ENCODE results near the gene MINK1. TPM values are rescaled to one million over a fixed set of nuclear protein-coding genes. Genes with fewer than 3 reads are reported as not detected.

MINK1 gene
- total RNA-seq, 1 donor from 2014 or later, result 63.2 TPM

GRCh38 chr17:4879601-4880000, 46.5 kb downstream of the MINK1 start:
- Mint-ChIP-seq H3K27me3 (ENCODE audit: low read depth, unreplicated experiment) (no peaks in the 10 kb centered on the region), H3K36me3 (ENCODE audit: low read depth, unreplicated experiment) (peaks cover 18% of the 10 kb centered on the region), H3K27ac (ENCODE audit: unreplicated experiment) (no peak overlapping the region), H3K4me3 (ENCODE audit: unreplicated experiment) (no peak overlapping the region), H3K9me3 (ENCODE audit: unreplicated experiment) (no peaks in the 10 kb centered on the region), H3K4me1 (ENCODE audit: low read depth, unreplicated experiment) (no peaks in the 10 kb centered on the region)
- Histone ChIP-seq H3K79me2 (ENCODE audit: insufficient read depth, low read length) (peaks cover under 1% of the 10 kb centered on the region), H3K4me3 (ENCODE audit: insufficient read depth, low read depth, low read length) (no peak overlapping the region), H4K20me1 (ENCODE audit: insufficient read depth, low read length) (peaks cover 57% of the 10 kb centered on the region), H3K4me1 (ENCODE audit: insufficient read depth, low read length) (no peaks in the 10 kb centered on the region), H3K9me3 (ENCODE audit: insufficient read depth, low read depth, low read length) (no peaks in the 10 kb centered on the region), H3K4me2 (ENCODE audit: low read length) (no peak overlapping the region), H2AFZ (ENCODE audit: low read depth, low read length) (no peak overlapping the region), H3K27ac (ENCODE audit: low read depth, low read length) (no peak overlapping the region), H3K27me3 (ENCODE audit: insufficient read depth, low read length) (no peaks in the 10 kb centered on the region), H3K36me3 (ENCODE audit: insufficient read depth, low read length) (no peaks in the 10 kb centered on the region), H3K9ac (ENCODE audit: low read length) (no peak overlapping the region)
- DNase-seq (ENCODE audit: low read depth), result no peak
- FAIRE-seq, result no peak
- TF ChIP-seq, protein P1, sequence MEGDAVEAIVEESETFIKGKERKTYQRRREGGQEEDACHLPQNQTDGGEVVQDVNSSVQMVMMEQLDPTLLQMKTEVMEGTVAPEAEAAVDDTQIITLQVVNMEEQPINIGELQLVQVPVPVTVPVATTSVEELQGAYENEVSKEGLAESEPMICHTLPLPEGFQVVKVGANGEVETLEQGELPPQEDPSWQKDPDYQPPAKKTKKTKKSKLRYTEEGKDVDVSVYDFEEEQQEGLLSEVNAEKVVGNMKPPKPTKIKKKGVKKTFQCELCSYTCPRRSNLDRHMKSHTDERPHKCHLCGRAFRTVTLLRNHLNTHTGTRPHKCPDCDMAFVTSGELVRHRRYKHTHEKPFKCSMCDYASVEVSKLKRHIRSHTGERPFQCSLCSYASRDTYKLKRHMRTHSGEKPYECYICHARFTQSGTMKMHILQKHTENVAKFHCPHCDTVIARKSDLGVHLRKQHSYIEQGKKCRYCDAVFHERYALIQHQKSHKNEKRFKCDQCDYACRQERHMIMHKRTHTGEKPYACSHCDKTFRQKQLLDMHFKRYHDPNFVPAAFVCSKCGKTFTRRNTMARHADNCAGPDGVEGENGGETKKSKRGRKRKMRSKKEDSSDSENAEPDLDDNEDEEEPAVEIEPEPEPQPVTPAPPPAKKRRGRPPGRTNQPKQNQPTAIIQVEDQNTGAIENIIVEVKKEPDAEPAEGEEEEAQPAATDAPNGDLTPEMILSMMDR (IDR thresholded peaks at IDR 0.05; ENCODE audit: insufficient read depth, low read depth, low read length), result no peak
- TF ChIP-seq EZH2 (IDR thresholded peaks at IDR 0.05; ENCODE audit: insufficient read depth, low read length), result no peak

- Histone ChIP-seq H3K79me2 (ENCODE audit: insufficient read depth, low read length) (no peaks in the 10 kb centered on the region), H3K4me2 (ENCODE audit: low read length) (no peak overlapping the region), H3K27me3 (ENCODE audit: insufficient read depth, low read length) (no peaks in the 10 kb centered on the region), H3K9me3 (ENCODE audit: insufficient read depth, low read depth, low read length) (no peaks in the 10 kb centered on the region), H3K4me1 (ENCODE audit: insufficient read depth, low read length) (no peaks in the 10 kb centered on the region), H3K9ac (ENCODE audit: low read length) (no peak overlapping the region), H3K36me3 (ENCODE audit: insufficient read depth, low read length) (no peaks in the 10 kb centered on the region), H3K4me3 (ENCODE audit: insufficient read depth, low read depth, low read length) (no peak overlapping the region), H2AFZ (ENCODE audit: low read depth, low read length) (no peak overlapping the region), H4K20me1 (ENCODE audit: insufficient read depth, low read length) (peaks cover 52% of the 10 kb centered on the region), H3K27ac (ENCODE audit: low read depth, low read length) (no peak overlapping the region)
- H3K27ac Mint-ChIP-seq (ENCODE audit: unreplicated experiment), result no peak overlapping the region
- H3K4me3 Mint-ChIP-seq (ENCODE audit: unreplicated experiment), result no peak overlapping the region
- no peaks in the 10 kb centered on the region for H3K27me3 Mint-ChIP-seq (ENCODE audit: low read depth, unreplicated experiment)
- H3K4me1 Mint-ChIP-seq (ENCODE audit: low read depth, unreplicated experiment), result no peaks in the 10 kb centered on the region
- no peaks in the 10 kb centered on the region for H3K9me3 Mint-ChIP-seq (ENCODE audit: unreplicated experiment)
- peaks cover 18% of the 10 kb centered on the region for H3K36me3 Mint-ChIP-seq (ENCODE audit: low read depth, unreplicated experiment)
- FAIRE-seq (no peak), DNase-seq (ENCODE audit: low read depth) (no peak)
- TF ChIP-seq, protein P1 (IDR thresholded peaks at IDR 0.05; ENCODE audit: insufficient read depth, low read depth, low read length), result no peak
- no peak for TF ChIP-seq EZH2 (IDR thresholded peaks at IDR 0.05; ENCODE audit: insufficient read depth, low read length)
These were observed 47.7 kb downstream of the MINK1 start for GRCh38 chr17:4880857-4881256.

DNA sequence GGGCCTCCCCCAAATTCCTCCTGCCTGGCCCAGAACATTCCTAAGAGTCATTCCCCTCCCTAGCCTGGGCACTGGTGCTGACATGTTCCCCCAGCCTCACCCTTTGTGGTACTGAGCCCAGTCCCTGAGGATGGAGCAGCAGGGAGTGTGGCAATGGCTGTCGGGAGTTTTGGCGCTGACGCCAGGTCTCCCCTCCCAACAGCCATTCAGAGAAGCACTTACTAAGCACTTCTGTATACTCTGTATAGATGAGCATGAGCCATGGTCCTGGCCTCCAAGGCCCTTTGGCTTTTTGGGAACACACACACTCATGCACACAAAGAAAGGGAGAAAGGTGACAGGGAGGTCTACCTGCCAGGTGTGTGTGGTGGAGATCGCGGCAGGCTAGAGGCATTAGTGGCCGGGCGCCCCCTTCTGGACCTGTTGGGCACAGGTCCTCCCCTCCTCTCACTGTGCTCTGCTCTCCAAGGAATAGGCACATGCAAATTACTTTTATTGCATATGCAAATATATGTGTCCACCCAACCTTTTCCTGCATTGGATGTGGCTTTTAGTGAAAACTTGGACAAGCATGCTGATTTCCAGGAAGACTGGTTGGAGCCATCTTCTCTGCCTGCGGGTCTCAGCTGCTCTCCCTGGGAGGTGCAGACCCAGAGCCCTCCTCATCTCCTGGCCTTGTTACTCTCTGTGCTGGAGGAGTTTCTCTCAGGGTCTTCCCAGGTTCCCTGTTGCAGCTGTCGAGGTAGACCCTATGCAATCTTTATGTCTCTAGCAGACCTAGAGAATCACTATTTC, 48.8 kb downstream of the MINK1 start:
- no peak overlapping the region for H3K27ac ChIP-seq (ENCODE audit: low read depth, low read length)
- H3K27me3 ChIP-seq (ENCODE audit: insufficient read depth, low read length), result no peaks in the 10 kb centered on the region
- FAIRE-seq, result no peak
- H3K27ac Mint-ChIP-seq (ENCODE audit: unreplicated experiment), result no peak overlapping the region
- H4K20me1 ChIP-seq (ENCODE audit: insufficient read depth, low read length), result peaks cover 42% of the 10 kb centered on the region
- H3K36me3 ChIP-seq (ENCODE audit: insufficient read depth, low read length), result no peaks in the 10 kb centered on the region
- H3K79me2 ChIP-seq (ENCODE audit: insufficient read depth, low read length), result no peaks in the 10 kb centered on the region
- no peak overlapping the region for H3K4me3 ChIP-seq (ENCODE audit: insufficient read depth, low read depth, low read length)
- no peak overlapping the region for H3K4me2 ChIP-seq (ENCODE audit: low read length)
- H3K9me3 Mint-ChIP-seq (ENCODE audit: unreplicated experiment), result no peaks in the 10 kb centered on the region
- no peaks in the 10 kb centered on the region for H3K9me3 ChIP-seq (ENCODE audit: insufficient read depth, low read depth, low read length)
- H3K4me1 ChIP-seq (ENCODE audit: insufficient read depth, low read length), result no peaks in the 10 kb centered on the region
- DNase-seq (ENCODE audit: low read depth), result no peak
- H3K4me3 Mint-ChIP-seq (ENCODE audit: unreplicated experiment), result peak overlapping the region; percentile 62
- peaks cover 17% of the 10 kb centered on the region for H3K36me3 Mint-ChIP-seq (ENCODE audit: low read depth, unreplicated experiment)
- TF ChIP-seq EZH2 (IDR thresholded peaks at IDR 0.05; ENCODE audit: insufficient read depth, low read length), result no peak
- TF ChIP-seq, protein P1 (IDR thresholded peaks at IDR 0.05; ENCODE audit: insufficient read depth, low read depth, low read length), result peak; percentile 62
- H3K4me1 Mint-ChIP-seq (ENCODE audit: low read depth, unreplicated experiment), result no peaks in the 10 kb centered on the region
- no peak overlapping the region for H2AFZ ChIP-seq (ENCODE audit: low read depth, low read length)
- H3K9ac ChIP-seq (ENCODE audit: low read length), result no peak overlapping the region
- H3K27me3 Mint-ChIP-seq (ENCODE audit: low read depth, unreplicated experiment), result no peaks in the 10 kb centered on the region
